Activated CD8-positive, alpha-beta memory T cell treated with anti-CD3 and anti-CD28 coated beads for 1 hour (primary cell): ENCODE data around the gene MAP3K7CL.

Experiments used
- DNase-seq, 2 donors: peaks; one replicate each; pipeline ENCODE4 v3.0.0-alpha.2; 2020; ENCODE audit warnings: low read depth in 1 of 2; ENCODE audit errors: extremely low read depth in 1 of 2

The MAP3K7CL gene, protein sequence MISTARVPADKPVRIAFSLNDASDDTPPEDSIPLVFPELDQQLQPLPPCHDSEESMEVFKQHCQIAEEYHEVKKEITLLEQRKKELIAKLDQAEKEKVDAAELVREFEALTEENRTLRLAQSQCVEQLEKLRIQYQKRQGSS

DNA sequence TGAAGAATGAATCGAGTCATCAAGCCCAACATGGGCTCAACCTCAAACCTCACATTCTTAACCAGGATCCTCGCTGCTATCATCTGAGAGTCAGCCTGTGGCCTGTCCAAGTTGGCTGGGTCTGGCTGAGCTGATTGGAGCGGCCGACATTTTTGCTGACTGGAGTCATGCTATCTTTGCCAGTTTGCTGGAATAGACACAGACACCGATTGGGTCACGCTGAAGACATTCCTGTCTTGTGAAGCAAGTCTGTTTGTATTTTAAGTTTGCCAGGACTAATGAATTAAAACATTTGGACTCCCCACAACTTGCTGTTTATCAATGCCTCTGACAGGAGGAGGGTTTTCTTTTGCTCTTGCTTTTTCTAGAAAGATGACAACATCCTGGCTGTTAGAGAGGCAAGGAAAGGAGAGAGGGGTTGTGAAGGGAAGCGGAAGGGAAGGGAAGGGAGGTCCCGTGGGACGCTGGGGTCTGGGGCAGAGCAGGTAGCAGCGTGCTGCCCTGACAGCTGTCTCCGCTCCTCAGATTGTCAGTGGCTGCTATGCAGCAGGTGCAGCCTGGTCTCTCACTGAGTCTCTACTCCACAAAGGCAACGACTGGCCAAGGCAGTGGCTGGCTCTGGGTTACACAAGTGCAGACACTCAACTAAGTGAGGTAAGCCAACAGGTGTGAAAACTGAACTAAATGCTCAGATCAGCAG, at the start of gene MAP3K7CL:
Gene MAP3K7CL, plus strand, starts transcription at position 375 of the 700 bp plus-strand sequence. CDS start 2,701 bp downstream, outside the sequence.
- no peak for DNase-seq

DNA sequence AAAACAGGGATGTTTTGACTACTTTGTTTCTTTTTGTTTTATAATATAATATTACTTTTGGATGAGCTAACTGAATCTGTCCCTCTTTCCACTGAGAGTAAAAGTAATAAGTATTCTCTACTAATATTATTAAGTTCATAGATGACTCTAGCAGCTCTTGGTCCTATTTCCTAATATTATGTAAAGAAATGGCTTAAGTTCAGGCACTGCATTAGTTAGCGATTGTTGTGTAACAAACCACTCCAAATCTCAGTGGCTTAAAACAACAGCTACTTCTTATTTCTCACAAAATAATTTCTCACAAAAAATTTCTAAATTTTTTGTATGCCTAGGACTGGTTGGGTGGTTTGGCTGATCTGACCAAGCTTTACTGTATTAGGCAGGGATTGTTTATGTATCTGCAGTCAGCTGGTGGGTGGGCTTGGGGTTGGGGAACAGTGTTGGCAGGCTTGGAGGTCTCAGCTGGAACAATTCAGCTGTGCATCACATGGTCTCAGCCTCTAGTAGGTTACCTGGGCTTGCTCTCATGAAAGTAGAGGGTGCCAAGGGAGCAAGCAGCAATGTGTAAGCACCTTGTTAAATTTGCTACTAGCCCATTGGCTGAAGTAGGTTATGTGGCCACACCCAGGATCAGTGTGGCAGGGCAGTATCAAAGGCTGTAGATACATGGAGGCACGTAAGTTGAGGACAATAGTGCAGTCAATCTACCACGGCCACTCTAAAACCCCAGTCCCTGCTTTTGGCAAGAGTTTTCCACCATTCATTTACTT, 48.2 kb upstream of the MAP3K7CL start:
- no peak for DNase-seq

DNA sequence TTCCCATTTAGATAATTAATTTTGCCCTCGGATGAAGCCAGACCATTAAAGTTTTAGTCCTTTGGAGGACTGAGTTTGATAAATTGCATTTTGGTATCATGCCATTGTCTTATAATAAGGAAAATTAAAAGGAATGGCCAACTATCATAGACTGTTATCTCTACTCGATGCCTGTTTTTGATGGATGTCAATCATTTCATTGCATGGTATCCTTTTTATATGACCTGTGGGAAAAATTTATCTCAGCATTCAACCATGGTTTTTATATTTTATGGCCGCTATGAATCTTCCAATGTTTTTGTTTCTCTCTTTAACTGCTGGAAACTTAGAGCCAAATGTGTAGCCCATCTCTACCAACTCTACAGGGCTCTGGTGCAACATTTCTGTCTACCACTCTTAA, 47.1 kb upstream of the MAP3K7CL start:
- no peak for DNase-seq

DNA sequence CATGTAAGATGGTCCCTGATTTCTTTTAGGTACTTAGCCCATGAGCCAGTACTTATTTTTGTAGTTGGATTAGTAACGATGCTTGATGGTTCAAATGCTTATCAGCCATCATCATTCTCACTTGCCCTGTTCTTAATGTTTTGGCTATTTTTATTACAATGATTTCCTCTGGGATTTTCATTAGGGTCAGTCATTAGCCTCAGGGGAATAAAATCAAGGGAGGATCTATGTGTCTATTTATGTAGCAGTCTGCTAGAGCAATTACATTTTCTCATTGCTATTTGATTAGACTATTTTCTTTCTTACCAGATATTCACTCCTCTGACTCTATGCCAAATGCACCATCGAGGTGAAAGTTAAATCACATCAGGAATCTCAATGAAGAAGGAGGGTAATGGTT, 46.1 kb upstream of the MAP3K7CL start:
- no peak for DNase-seq

DNA sequence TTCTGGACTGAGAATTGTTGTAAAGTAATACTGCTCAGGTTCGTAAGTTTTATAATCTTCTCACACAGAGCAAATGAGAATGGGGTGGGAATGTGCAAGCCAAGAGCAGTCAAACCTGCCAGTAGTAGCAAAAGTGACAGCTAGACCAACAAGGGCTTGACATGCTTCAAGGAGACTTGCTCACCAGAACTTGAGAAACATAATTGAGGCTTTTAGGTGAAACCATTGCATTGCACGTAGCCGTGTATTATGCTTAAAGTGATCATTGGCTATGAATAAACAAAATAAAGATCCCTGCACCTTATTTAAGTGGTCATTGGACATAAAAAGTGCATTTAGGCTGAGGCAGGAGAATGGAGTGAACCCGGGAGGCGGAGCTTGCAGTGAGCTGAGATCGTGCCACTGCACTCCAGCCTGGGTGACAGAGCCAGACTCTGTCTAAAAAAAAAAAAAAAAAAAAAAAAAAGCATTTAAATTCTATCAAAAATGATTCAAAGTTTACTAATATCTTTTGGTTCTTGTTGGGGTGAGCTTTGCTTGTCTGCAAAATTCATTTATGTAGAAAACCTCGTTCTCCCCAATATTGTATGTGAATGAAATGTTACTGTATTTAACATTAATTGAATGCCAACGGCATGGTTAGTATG, 45.2 kb upstream of the MAP3K7CL start:
- DNase-seq = no peak

DNA sequence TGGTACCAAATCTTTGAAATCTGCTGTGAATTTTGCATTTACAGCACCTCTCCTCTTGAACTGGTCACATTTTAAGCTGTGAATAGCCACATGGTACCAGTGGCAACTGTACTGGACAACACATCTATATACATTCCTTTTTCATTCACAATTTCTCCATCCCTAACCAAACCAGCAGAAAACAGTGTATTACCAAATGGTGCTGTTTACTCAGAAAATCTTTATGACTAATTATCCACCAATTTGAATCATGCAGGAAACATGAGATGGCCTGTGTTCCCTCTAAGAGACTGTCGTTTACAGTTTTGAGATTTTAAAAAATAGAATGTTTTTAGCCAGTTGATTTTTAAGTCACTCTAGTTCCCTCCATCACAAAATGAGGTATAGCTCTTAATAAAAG, 39.4 kb upstream of the MAP3K7CL start:
- no peak for DNase-seq

DNA sequence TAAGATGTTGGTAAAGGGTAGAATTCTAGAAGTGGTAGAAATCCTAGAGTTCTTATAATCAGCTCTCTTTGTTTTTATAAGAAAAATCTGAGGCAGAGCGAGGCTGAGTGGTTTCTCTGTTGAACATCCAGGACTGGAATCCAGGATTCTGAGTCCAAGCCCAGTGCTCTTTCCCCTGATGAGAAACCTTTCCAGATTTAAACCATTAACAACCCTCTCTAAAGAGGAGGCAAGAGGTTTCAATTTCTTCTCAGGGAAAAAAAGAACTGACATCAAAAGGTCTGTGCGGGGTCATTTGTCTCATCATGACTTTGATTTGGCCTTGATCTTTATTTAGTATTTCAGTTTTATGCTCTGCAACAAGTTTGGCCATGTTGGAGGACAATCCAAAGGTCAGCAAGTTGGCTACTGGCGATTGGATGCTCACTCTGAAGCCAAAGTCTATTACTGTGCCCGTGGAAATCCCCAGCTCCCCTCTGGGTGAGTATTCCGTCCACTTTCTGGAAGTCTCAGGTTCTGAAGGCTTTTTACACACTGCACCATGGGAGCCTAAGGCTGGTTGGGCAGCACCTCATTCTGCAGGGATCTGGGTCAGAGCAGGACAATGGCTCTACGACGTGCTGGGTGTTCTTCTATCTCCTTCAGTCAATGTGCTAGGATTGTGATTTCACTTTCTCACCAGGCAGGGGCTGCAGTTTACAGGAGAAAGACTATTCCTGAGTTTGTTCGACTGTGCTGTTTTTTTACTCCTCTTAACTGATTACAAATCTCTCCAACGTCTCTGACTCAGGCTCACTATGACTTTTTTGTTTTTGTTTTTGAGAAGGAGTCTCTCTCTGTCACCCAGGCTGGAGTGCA, 38.1 kb upstream of the MAP3K7CL start:
- DNase-seq = no peak

DNA sequence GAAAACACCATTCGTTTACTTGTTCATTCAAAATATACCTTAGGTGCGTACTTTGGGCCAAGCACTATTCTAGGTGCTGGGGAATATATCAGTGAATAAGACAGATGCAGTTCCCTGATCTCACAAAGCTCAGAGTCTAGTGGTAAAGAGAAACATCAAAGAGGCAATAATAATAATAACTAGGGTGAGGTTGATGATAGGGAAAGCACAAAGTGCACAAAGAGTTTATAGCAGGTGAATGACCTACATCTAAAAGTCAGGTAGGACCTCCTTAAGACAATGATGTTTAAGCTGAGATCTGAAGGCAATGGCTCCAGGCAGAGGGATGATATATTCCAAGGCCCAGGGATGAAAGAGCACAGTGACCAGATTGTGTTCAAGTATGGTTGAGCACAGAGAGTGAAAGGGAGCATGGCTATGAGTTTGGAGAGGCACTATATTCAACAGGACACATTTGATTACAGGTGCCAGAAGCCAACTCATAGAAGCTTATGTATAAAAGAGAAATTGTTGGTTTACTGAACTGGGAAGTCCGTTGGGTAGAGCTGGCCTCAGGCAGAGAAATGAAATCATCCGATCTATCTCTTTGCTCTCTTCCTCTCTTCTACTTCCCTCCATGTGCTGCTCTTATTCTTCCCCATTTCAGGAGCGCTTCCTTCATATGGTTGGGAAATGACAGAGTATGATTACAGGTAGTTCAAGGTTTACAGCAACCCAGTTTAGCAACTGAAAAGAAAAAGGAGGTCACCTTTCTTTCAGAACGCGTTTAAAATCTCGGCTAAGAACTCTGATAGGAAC, 34.0 kb upstream of the MAP3K7CL start:
- no peak for DNase-seq

DNA sequence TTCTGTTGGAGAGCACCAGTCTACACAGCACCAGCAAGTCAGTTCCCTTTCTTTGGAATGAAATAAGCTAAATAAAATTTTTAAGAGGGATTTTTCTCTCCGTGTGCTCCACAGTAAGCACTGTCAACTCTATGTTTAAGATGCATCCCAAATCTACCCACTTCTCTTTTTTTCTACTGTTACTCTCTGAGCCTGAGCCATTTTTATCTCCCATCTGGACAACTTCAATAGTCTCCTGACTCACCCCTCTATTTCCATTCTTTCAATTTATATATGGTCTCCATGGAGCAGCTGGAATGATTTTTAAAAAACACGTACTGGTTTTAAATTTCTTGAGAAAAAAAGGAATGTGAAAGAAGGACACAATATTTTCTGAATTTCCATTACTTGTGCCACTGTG, 32.3 kb upstream of the MAP3K7CL start:
- DNase-seq = no peak

DNA sequence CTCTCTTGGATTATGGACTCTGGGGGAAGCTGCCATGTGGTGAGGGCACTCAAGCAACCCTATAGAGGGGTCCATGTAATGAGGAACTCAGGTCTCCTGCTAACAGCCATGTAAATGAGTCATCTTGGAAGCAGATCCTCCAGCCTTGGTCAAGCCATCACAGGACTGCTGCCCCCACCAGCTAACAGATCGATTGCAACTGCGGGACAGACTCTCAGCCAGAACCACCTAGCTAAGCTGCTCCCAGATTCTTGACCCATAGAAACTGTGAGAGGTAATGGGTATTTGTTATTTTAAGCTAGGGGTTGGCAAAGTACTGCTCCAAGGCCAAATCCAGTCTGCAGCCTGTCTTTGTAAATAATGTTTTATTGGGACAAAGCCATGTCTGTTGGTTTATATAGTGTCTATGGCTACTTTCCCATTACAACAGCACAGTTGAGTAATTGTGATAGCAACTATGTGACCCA, 27.6 kb upstream of the MAP3K7CL start:
- no peak for DNase-seq

DNA sequence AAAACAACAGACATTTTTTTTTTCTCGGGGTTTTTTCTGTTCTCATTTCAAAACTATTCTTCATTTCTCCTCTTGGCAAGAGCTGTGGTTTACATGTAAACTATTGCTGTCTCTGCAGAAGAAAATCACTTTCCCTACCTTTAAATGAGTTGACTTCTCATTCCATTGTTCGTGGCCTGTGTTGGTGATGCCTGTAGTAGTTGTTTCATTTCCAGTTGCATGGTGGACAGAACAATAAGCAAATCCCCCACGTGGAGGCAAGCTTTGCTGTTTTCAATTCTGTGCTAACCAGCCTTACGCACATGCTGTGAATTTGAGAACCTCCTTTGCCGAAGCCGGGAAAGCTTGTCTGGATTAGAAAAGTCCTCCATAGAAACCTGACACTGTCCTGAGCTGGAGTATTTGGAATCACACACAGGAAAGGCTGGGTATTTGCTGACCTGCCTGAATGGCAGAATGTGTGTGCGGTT, 26.2 kb upstream of the MAP3K7CL start:
- no peak for DNase-seq

DNA sequence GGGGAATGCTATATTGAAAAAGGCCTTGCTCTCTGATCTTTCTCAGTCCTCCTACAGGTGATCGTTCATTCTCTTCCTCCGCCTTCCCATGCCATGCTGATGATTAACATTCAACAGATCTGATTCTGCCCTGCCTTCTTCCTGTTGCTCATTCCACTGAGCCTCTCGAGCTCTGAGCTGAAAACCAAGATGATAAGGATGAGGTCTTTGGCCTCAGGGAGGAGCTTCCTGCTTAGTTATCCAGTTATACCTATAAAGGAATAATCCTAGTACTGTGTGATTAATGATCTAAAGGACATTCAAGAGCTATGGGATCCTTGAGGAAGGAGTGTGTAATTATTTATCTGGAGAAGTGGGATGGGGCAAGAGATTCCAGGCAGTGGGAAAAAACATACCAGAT, 25.2 kb upstream of the MAP3K7CL start:
- no peak for DNase-seq

DNA sequence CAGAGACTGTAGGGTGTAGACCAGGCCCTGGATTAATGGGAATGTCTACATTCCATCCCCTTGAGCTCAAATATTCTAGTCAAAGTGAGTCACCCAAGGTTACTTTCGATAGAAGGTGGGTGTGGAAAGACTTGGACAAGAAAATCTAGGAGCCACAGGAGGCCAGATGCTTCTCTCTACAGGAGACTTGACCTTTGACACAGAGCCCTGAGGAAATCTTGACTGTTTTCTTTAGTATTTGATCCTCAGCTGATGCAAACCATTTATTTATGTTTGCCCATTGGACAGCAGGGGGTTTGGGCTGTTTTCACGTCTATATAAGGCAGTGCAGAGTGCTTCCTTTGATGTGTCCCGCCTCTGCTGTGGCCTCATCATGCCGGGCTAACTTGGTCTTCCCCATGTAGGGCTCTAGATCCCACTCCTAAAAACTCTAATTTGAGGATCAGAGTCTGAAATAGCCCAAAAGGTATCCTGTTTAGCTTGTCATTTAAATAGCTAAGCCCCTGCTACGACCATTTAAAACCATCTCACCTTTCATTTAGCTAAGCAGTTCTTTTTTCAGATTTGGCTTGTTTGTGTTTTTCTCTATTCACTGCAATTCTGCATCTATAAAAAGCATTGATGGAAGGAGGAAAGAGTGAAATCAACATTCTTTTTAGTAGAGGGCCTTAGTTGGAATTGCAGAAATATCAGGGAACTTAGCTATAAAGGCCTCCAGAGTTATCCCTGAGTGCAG, 15.5 kb upstream of the MAP3K7CL start:
- DNase-seq = no peak

DNA sequence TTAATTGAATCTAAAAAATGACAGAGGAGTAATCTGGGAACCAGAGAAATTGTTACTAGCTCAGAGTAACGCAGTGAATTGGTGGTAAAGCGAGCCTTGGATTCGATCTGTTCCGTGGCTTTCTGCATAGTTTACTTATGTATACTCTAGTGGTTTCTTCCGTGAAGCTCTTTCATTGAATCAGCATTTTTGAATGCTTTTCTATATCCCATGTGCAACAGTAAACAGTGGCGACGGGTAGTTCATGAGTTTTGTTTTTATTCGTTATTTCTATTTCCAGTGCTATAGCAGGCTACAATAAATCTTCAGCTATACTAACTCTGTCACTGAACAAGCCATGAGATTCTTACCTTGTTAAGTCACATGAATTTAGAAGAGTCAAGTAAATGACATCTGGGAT, 14.5 kb upstream of the MAP3K7CL start:
- DNase-seq = no peak

DNA sequence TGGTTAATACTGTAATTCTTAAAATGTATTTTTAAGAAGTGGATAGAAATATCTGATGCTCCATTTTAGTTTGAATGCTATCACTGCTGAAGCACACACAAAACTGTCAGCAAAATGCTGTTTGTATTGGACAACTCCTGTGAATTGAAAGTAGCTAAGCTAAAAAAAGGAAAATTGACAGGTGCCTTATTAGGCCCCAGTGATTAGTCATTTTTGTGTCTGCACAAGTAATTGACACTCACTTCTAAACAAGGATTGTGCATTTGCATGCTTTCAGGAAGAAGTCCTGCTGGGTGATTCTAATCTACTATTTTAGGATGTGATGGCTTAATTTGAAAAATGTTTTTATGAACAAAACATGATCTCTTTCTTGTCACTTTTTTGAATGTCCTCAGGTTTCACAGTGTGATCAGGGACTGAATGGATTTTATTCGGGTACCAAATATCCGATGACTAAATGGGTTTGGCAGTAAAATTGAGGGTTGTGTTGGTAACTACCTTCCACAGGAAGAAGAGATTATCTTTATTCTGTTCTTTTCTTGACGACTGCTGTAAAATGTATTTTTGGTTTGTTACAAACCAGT, 13.0 kb upstream of the MAP3K7CL start:
- DNase-seq = no peak

DNA sequence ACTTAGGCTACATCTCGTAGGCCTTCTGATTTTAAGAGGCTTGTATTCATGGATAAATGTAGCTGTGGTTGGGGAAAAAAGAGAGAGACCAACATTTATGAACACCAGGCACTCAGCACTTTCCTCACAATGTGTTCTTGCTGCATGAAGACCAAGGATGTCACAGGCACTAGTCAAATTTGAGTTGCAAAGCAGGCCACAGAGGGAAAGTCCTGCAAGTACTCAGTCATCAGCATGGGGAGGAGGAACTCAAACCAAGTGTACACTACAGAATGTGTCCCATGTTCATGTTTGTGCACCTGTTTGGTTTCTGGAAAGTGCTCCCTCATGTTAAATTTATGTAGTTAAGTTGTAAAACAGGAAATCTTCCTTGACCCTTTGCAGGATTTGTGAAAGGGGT, 8.7 kb upstream of the MAP3K7CL start:
- DNase-seq = no peak

DNA sequence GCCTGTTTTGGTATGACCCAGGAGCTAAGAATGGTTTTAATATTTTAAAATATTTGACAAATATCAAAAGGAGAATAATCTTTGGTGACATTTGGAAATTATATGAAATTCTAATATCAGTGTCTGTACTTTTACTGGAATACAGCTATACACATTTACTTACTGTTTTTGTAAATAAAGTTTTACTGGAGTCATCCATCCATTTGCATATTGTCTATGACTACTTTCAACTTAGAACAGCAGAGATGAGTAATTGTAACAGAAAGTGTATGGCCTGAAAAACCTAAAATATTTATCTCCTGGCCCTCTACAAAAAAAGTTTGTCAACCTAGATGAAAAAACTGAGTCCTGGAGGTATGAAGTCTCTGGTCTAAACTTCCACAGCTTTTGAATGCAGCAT, 5.8 kb upstream of the MAP3K7CL start:
- DNase-seq = no peak

DNA sequence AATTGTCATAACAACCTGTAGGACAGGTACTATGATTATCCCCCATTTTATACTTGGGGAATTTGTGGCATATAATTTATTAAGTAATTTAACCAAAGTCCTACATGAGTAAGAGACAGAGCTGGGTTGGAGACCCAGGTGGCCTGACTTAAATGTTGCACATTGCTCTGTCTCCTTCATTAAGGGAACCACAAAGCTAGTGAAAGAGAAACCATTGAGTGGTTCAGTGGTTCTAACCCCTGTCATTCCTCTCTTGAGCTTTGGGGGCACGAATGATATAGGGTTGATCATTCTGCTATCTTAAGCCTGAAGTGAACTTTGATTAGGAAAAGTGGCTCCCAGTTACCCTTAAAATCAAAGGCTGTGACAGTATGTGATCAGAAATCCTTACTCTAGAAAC, 5.3 kb upstream of the MAP3K7CL start:
- DNase-seq = no peak

DNA sequence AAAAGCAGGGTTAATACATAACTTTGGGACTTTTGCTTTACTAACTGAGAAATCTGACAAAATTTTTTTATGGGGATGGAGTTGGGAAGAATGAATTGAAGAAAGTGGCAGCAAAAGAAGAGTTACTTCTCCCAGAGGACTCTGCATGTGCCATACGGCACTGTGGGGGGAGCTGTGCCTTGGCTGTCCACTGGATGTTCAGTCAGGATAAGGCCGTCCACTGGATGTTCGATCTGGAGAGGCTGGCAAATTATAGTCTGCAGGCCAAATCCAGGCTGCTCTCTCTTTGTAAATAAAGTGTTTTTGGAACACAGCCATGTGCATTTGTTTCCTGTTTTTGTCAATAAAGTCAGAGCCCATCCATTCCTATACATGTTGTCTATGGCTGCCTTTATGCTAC, 4.5 kb upstream of the MAP3K7CL start:
- no peak for DNase-seq
